BJ (cell line): ENCODE measurements around the gene AP2M1. TPM values are rescaled to one million over a fixed set of nuclear protein-coding genes. Genes with fewer than 3 reads are reported as not detected.

ENCODE experiments used
- CTCF ChIA-PET: fragments of 350-600 bp; formaldehyde crosslinking; extraction: SDS; loops from one replicate; lab custom pipeline; 2021; ENCODE audit warnings: antibody characterized with exemption, inconsistent platforms; lab: Yijun Ruan, JAX
- POLR2A ChIA-PET: fragments of 300-600 bp; sonication (Branson Sonifier 250); formaldehyde crosslinking; extraction: SDS; loops from one replicate; lab custom pipeline; 2021; ENCODE audit warnings: antibody characterized with exemption; lab: Charles Lee
- DNase-seq: peaks from one replicate; pipeline ENCODE4 v3.0.0-alpha.2; 2011; ENCODE audit warnings: low read depth
- H3K27me3 ChIP-seq: 2 replicates; pipeline ENCODE4 v1.6.0; 2011; ENCODE audit warnings: low read length; ENCODE audit not compliant: control insufficient read depth, insufficient read depth
- H3K36me3 ChIP-seq: 2 replicates; pipeline ENCODE4 v1.5.1; 2011; ENCODE audit warnings: low read length; ENCODE audit not compliant: control insufficient read depth, insufficient read depth
- H3K4me3 ChIP-seq: 2 replicates; pipeline ENCODE4 v1.5.1; 2011; ENCODE audit warnings: low read depth, mild to moderate bottlenecking, control low read depth, low read length
- polyA plus RNA-seq: library from polyadenylated mRNA; depleted of rRNA; stranded (reverse); fragments of >200 nt; gene quantifications from 2 replicates; pipeline ENCODE4 v1.2.3, GENCODE V29; 2011; rRNA removed
- TF ChIP-seq, protein P1 (sequence below): IDR thresholded peaks from 2 replicates; pipeline ENCODE4 v1.5.1; 2011; ENCODE audit warnings: low read depth, mild to moderate bottlenecking, control low read depth, inconsistent platforms, low read length, moderate library complexity; ENCODE audit not compliant: insufficient read depth

The AP2M1 gene
- polyA plus RNA-seq, 1 experiment: 1,761 TPM

DNA sequence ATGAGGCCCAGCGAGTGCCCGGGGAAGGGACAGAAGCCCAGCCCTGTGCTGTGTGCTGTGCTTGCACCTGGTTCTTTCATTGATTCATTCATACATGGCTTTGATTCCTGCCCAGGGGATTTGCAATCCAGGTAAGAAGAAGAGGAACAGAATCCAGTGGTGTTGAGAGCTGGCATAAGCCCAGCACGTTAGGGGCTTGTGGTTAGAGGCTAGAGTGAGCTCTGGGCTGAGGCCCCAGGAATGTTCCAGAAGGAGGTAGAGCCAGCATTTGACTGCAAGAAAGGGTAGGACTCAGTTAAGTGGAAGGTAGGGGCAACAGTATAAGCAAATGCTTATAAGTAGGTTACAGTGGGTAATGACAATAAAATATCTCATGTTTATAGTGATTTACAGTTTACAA lies 57.0 kb downstream of the AP2M1 start:
- POLR2A ChIA-PET: no interaction called here
- Histone ChIP-seq H3K4me3 (no peak overlapping the region), H3K27me3 (peaks cover 42% of the 10 kb centered on the region), H3K36me3 (no peaks in the 10 kb centered on the region)
- TF ChIP-seq, protein P1, sequence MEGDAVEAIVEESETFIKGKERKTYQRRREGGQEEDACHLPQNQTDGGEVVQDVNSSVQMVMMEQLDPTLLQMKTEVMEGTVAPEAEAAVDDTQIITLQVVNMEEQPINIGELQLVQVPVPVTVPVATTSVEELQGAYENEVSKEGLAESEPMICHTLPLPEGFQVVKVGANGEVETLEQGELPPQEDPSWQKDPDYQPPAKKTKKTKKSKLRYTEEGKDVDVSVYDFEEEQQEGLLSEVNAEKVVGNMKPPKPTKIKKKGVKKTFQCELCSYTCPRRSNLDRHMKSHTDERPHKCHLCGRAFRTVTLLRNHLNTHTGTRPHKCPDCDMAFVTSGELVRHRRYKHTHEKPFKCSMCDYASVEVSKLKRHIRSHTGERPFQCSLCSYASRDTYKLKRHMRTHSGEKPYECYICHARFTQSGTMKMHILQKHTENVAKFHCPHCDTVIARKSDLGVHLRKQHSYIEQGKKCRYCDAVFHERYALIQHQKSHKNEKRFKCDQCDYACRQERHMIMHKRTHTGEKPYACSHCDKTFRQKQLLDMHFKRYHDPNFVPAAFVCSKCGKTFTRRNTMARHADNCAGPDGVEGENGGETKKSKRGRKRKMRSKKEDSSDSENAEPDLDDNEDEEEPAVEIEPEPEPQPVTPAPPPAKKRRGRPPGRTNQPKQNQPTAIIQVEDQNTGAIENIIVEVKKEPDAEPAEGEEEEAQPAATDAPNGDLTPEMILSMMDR: no peak
- no peak for DNase-seq
- CTCF ChIA-PET: interaction anchor here (0.7 kb wide), 1 partner anchor 9 kb away, joined by 3 read pairs; no protein-coding TSS in a partner anchor

GRCh38 chr3:184233127-184233843 lies 58.6 kb downstream of the AP2M1 start:
- Histone ChIP-seq H3K4me3 (no peak overlapping the region), H3K36me3 (no peaks in the 10 kb centered on the region), H3K27me3 (peaks cover 34% of the 10 kb centered on the region)
- TF ChIP-seq, protein P1: no peak
- DNase-seq: no peak
- CTCF ChIA-PET: no interaction called here
- POLR2A ChIA-PET: interaction anchor here (0.5 kb wide), 1 partner anchor 1077 kb away, joined by 4 read pairs; no protein-coding TSS in a partner anchor

Other genes starting within 250 kb of the AP2M1 start
- gene ABCC5, start 157.0 kb upstream of the AP2M1 start, polyA plus RNA-seq: 16.5 and 16.9 TPM in 2 replicates
- not detected in 2 replicates for gene HTR3D, start 143.1 kb upstream of the AP2M1 start, polyA plus RNA-seq
- not detected in 2 replicates for gene HTR3C, start 121.8 kb upstream of the AP2M1 start, polyA plus RNA-seq
- not detected in 2 replicates for gene HTR3E, start 77.8 kb upstream of the AP2M1 start, polyA plus RNA-seq
- 31.0 and 32.9 TPM in 2 replicates for gene EIF2B5, start 39.5 kb upstream of the AP2M1 start, polyA plus RNA-seq
- 24.4 and 33.9 TPM in 2 replicates for gene DVL3, start 19.5 kb upstream of the AP2M1 start, polyA plus RNA-seq
- gene ABCF3, start 11.3 kb downstream of the AP2M1 start, polyA plus RNA-seq: 65.2 and 82.8 TPM in 2 replicates
- not detected in 2 replicates for gene VWA5B2, start 54.7 kb downstream of the AP2M1 start, polyA plus RNA-seq
- gene ALG3, start 74.1 kb downstream of the AP2M1 start, polyA plus RNA-seq: 51.4 and 68.9 TPM in 2 replicates
- 5.6 and 7.3 TPM in 2 replicates for gene EEF1AKMT4, start 74.8 kb downstream of the AP2M1 start, polyA plus RNA-seq
- gene CAMK2N2, start 86.7 kb downstream of the AP2M1 start, polyA plus RNA-seq: 0.17 and 0.28 TPM in 2 replicates
- gene ECE2, start 101.2 kb downstream of the AP2M1 start, polyA plus RNA-seq: not detected in 2 replicates
- gene PSMD2, start 124.4 kb downstream of the AP2M1 start, polyA plus RNA-seq: 262 and 330 TPM in 2 replicates
- 222 and 370 TPM in 2 replicates for gene EIF4G1, start 139.8 kb downstream of the AP2M1 start, polyA plus RNA-seq
- 5.4 and 9.3 TPM in 2 replicates for gene FAM131A, start 162.7 kb downstream of the AP2M1 start, polyA plus RNA-seq
- gene CLCN2, start 186.8 kb downstream of the AP2M1 start, polyA plus RNA-seq: 1.6 and 2.6 TPM in 2 replicates
- gene POLR2H, start 186.9 kb downstream of the AP2M1 start, polyA plus RNA-seq: 72.0 and 93.6 TPM in 2 replicates
- gene THPO, start 203.4 kb downstream of the AP2M1 start, polyA plus RNA-seq: 0.20 and 0.36 TPM in 2 replicates
- 0.83 and 1.5 TPM in 2 replicates for gene CHRD, start 205.2 kb downstream of the AP2M1 start, polyA plus RNA-seq